K562 (cell line): ENCODE results near the gene AHCYL2.

Experiments
- MTA1 ChIP-seq: fragments of 450-650 bp; IDR thresholded peaks from 2 replicates; pipeline ENCODE4 v1.6.1; 2017; ENCODE audit warnings: borderline replicate concordance
- POLR2A ChIP-seq: fragments of 450-650 bp; conservative IDR thresholded peaks from 2 replicates; pipeline ENCODE4 v1.6.1; 2016
- TAF7 ChIP-seq: fragments of 450-650 bp; IDR thresholded peaks from 2 replicates; pipeline ENCODE4 v1.6.1; 2016; ENCODE audit warnings: missing genetic modification characterization, missing compliant biosample characterization
- YY1 ChIP-seq, 3 experiments: IDR thresholded peaks; 2 replicates each; pipeline ENCODE4 v1.6.1; 2011; ENCODE audit warnings: low read length in 2 of 3, mild to moderate bottlenecking in 2 of 3, moderate library complexity in 2 of 3, borderline replicate concordance in 1 of 3, control low read depth in 1 of 3, low read depth in 1 of 3; ENCODE audit not compliant: insufficient read depth in 3 of 3, insufficient replicate concordance in 2 of 3, control insufficient read depth in 1 of 3, insufficient read length in 1 of 3; ENCODE audit errors: extremely low read depth in 1 of 3
- ZNF212 ChIP-seq: fragments of 450-650 bp; formaldehyde crosslinking; IDR thresholded peaks from 2 replicates; pipeline ENCODE4 v1.4.0; 2020; ENCODE audit warnings: mild to moderate bottlenecking
- ZNF280A ChIP-seq: fragments of 450-650 bp; IDR thresholded peaks from 2 replicates; pipeline ENCODE4 v1.6.1; 2018; ENCODE audit warnings: mild to moderate bottlenecking, low read depth; ENCODE audit not compliant: partially characterized antibody
- TF ChIP-seq, protein P1 (sequence below), 3 experiments: IDR thresholded peaks in 2 of 3; conservative IDR thresholded peaks in 1 of 3; 2 replicates each; pipeline ENCODE4 v1.5.1; 2011 to 2012; ENCODE audit warnings: low read length in 3 of 3, mild to moderate bottlenecking in 3 of 3, control low read depth in 2 of 3, improper control_type of control experiment in 1 of 3, inconsistent platforms in 1 of 3, low read depth in 1 of 3, mixed read lengths in 1 of 3, moderate library complexity in 1 of 3; ENCODE audit not compliant: insufficient read depth in 2 of 3

- TF ChIP-seq, protein P1, sequence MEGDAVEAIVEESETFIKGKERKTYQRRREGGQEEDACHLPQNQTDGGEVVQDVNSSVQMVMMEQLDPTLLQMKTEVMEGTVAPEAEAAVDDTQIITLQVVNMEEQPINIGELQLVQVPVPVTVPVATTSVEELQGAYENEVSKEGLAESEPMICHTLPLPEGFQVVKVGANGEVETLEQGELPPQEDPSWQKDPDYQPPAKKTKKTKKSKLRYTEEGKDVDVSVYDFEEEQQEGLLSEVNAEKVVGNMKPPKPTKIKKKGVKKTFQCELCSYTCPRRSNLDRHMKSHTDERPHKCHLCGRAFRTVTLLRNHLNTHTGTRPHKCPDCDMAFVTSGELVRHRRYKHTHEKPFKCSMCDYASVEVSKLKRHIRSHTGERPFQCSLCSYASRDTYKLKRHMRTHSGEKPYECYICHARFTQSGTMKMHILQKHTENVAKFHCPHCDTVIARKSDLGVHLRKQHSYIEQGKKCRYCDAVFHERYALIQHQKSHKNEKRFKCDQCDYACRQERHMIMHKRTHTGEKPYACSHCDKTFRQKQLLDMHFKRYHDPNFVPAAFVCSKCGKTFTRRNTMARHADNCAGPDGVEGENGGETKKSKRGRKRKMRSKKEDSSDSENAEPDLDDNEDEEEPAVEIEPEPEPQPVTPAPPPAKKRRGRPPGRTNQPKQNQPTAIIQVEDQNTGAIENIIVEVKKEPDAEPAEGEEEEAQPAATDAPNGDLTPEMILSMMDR (IDR thresholded peaks at IDR 0.05 in 2 of 3, conservative IDR thresholded peaks at IDR 0.05 in 1 of 3; ENCODE audit: insufficient read depth in 2 of 3, low read depth in 1 of 3, low read length in 3 of 3) = no peak
- no peak for TF ChIP-seq TAF7 (tag)
- no peak for TF ChIP-seq ZNF280A
- no peak for TF ChIP-seq YY1 (IDR thresholded peaks at IDR 0.05; ENCODE audit: borderline replicate concordance in 1 of 3, control insufficient read depth in 1 of 3, extremely low read depth in 1 of 3, insufficient read depth in 3 of 3, insufficient read length in 1 of 3, insufficient replicate concordance in 2 of 3, low read depth in 1 of 3, low read length in 2 of 3)
- no peak for TF ChIP-seq ZNF212
- TF ChIP-seq MTA1 = no peak
- TF ChIP-seq POLR2A = no peak
These were observed 245.6 kb downstream of the AHCYL2 start for GRCh38 chr7:129470411-129470810.
